ENCODE measurements around the gene TRAK2.

GRCh38 chr2:201451292-201452057 is at the start of gene TRAK2, which contains the start of gene STRADB:
- TF ChIP-seq, protein P1, sequence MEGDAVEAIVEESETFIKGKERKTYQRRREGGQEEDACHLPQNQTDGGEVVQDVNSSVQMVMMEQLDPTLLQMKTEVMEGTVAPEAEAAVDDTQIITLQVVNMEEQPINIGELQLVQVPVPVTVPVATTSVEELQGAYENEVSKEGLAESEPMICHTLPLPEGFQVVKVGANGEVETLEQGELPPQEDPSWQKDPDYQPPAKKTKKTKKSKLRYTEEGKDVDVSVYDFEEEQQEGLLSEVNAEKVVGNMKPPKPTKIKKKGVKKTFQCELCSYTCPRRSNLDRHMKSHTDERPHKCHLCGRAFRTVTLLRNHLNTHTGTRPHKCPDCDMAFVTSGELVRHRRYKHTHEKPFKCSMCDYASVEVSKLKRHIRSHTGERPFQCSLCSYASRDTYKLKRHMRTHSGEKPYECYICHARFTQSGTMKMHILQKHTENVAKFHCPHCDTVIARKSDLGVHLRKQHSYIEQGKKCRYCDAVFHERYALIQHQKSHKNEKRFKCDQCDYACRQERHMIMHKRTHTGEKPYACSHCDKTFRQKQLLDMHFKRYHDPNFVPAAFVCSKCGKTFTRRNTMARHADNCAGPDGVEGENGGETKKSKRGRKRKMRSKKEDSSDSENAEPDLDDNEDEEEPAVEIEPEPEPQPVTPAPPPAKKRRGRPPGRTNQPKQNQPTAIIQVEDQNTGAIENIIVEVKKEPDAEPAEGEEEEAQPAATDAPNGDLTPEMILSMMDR (conservative IDR thresholded peaks at IDR 0.05; ENCODE audit: low read length), result peak; percentile 25; the same call in 1 of the 2 replicates
- no peak for TF ChIP-seq EZH2phosphoT487 (IDR thresholded peaks at IDR 0.05; ENCODE audit: borderline replicate concordance, low read depth, low read length)

Data from OCI-LY7 (cell line).